NCI-H187 treated with DMSO at 0.1 percent for 48 hours (cell line): Measurements from ENCODE around the gene ZBTB17.
"Not testable (repeated sequence)": the region's sequence is repeated elsewhere in the genome, so short reads cannot be mapped to it uniquely, and the experiment has no call there.

ENCODE experiments used
- DNase-seq: peaks from one replicate; lab custom pipeline; 2025; lab: John Stamatoyannopoulos, UW

The ZBTB17 gene

GRCh38 chr1:16011936-16012589 is 36.2 kb upstream of the ZBTB17 start:
- no peak for DNase-seq

GRCh38 chr1:16010837-16011236 is 34.9 kb upstream of the ZBTB17 start:
- DNase-seq: no peak

DNA sequence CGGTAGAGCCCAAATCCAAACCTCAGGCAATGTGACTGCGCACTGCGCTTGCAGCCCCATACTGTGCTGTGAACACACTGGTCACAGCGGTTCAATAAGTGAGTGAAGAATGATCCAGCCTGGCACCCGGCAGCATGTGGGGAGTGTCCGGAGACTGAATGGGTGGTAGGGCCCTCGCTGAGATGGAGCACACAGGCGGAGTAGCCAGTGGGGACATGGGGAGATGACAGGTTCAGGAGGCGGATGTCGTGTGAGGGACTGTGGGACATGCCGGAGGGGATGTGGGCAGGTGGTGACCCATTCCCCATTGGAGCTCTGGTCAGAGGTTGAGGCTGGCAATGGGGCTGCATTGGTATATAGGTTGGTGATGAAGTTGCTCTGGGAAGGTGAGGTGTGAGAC is 33.8 kb upstream of the ZBTB17 start:
- no peak for DNase-seq

DNA sequence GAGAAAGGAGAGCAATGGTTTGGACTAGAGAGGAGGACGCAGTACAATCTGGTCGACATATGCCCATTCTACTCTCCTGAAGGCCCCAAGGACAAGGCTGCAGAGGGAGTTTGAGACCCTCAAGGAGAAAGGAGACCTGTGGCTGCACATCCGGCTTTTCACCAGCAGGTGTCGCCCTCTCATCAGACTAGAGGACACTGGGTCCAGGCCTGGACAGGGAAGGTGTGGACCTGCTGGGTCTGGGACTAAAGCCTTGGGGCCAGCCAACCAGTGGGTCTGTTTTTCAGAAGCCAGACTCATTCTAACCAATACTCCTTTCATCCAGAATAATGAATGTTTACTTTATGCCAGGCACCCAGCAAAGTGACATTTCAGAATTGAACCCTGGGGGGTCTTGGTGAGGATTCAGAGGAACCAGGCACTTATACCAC is 33.1 kb upstream of the ZBTB17 start:
- no peak for DNase-seq

GRCh38 chr1:16007671-16008341 is 31.9 kb upstream of the ZBTB17 start:
- DNase-seq: no peak

- DNase-seq: no peak
These were observed 30.9 kb upstream of the ZBTB17 start for GRCh38 chr1:16006552-16007485.

DNA sequence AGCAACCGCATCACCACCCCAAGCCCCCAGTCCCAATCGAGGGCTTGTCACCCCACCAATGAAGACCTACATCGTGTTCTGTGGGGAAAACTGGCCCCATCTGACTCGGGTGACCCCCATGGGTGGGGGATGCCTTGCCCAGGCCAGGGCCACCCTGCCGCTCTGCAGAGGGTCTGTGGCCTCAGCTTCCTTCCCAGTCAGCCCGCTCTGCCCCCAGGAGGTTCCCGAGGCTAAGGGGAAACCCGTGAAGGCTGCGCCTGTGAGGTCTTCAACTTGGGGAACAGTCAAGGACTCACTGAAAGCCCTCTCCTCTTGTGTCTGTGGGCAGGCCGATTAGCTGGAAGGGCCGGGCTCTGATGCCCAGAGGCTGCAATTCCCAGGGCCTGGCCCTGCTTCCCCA is 30.1 kb upstream of the ZBTB17 start:
- no peak for DNase-seq

GRCh38 chr1:16005597-16005996 is 29.7 kb upstream of the ZBTB17 start:
- no peak for DNase-seq

DNA sequence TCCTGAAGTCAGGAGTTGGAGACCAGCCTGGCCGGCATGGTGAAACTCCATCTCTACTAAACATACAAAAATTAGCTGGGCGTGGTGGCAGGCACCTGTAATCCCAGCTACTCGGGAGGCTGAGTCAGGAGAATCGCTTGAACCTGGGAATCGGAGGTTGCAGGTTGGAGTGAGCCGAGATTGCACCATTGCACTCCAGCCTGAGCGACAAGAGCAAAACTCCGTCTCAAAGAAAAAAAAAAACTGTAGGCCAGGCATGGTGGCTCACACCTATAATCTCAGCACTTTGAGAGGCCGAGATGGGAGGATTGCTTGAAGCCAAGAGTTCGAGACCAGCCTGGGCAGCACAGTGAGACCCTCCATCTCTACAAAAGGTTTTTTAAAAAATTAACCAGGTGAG is 25.4 kb upstream of the ZBTB17 start:
- DNase-seq: not testable (repeated sequence)

- no peak for DNase-seq
These were observed 23.0 kb upstream of the ZBTB17 start for GRCh38 chr1:15998929-15999328.

DNA sequence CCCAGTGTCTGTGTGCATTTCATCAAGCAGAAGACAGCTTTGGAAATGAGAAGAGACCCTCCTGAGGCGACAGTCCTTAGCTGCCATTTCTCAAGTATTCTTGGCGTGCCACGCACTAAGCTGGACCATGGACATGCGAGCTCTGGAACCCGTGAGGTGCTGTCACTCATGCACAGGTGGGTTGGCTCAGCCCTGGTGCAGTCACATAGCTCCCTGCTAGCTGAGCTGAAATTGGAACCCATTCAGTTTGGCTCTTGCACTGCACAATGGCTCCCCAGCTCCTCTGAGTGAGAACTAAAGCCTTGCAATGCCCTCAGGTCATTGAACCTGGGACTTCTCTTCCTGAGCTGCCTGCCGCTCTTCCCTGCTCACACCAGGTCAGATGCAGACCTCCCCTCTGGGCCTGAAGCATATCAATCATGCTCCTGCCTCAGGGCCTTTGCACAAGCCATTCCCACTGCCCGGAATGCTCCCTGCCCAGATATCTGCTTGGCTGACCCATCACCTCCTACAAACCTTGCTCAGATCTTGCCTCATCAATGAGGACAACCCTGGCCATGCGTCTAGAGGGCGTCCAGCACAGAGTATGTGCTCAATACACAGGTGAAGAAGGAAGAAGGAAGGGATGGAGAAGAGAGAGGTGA is 21.9 kb upstream of the ZBTB17 start:
- DNase-seq: no peak

- no peak for DNase-seq
These were observed 21.2 kb upstream of the ZBTB17 start for GRCh38 chr1:15997076-15997585.

- DNase-seq: no peak
These were observed 18.9 kb upstream of the ZBTB17 start for GRCh38 chr1:15994590-15995351.

GRCh38 chr1:15994081-15994480 is 18.2 kb upstream of the ZBTB17 start:
- no peak for DNase-seq

DNA sequence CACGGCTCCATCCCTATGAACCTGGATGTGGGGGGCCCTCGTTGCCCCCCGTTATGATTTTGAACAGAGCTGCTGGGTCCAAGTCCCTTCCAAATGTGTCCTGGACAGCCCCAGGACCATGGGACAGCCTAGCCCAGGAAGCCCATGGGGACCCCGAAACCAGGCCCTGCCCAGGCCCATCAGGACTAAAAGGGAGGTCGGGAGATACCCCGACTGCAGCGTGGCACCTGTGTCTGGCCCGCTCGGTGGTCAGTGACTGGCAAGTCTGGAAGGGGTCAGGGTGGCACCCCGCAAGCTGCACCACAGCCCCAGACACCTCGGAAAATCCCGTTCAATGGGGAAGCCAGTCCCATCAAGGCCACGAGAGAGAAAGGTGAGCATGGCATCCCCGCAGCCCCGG is 17.8 kb upstream of the ZBTB17 start:
- no peak for DNase-seq

DNA sequence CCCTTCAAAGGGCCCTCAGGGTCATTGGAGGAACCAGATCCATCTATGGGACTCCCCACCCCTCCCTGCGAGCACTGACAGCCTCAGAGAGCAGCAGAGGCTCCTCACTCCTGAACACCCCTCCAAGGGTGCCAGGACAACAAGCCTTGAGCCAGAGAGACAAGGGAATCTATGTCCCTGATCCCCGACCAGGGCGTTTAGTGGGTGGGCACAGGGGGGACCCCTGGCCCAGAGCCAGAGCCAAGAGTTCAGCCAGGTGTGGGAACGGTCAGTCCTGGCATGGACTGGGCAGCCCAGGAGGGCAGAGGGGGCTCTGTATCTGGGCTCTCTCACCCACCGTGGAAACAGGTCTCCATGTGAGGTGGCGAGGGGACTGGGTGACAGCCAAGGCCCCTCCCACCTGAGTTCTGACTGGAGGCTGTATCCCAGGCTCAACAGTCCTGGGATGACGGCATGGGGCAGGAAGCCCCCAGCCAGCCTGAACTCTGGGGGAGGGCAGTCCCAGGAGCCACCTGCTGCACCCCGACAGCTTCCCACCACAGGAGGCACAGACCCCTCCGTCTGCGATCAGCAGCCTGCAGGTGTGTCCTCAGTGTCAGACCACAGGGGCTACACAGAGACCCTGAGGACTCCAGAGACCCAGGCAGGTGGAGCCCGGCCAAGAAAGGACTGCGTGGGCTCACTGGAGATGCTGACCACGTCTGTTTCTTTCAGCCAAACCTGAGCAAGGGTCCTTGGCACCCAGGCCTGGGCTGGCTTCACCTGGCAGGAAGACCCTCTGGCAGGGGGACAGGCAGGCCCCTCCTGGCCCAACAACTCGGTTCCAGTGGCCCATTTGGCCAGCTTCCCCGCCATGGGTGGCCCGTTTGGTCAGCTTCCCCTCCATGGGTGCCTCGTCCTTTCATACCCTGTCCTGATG is 16.9 kb upstream of the ZBTB17 start:
- DNase-seq: no peak

DNA sequence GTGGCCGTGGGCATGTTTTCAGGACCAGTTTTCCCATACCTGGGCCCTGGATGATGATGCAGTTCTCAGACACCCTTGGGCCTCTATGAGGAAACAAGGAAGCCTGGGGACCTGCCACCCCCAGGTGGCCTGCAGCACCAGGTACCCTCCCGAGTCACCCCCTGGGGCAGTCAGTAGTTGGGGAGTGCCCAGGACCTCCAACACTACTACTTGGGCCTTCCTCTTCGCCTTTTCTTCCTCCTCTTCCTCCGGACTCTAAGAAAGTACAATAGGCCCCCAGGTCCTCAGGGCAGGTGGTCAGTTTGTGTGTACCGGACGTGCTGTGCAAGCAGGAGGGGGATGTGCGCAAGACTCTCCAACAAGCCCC is 16.3 kb upstream of the ZBTB17 start:
- DNase-seq: no peak

DNA sequence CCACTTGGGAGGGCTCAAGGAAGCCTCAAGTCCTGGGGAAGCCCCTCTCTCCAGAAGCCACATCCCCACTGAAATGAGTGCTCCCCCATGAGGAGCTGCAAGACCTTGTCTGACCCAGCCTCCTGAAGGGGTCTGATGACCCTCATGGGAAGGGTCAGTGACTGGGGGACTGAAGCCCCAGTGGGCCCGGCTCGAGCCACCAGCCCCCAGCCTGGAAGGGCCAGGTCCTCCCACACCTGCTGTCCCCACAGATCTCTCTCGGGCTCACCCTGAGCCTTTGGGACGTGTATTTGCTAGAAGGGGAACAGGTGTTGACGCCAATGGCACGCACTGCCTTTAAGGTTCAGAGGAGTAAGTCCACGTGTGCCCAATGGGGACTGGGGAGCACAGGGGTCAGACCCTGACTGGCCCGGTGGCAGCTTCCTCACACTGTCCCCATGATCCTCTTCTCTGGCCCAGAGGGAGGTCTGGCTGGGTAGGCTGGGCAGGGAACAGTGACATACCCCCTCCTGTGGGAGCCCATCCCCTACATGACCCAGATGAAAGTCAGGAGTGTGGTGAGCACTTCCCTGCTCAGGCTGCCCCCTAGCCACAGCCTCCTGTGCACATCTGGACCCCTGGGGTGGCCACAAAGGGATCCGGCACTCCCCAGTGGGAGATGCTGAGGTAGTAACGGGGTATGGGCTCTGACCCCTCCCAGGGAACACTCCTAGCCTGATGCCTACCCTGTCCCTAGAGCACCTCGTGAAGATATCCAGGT is 15.7 kb upstream of the ZBTB17 start:
- DNase-seq: no peak

DNA sequence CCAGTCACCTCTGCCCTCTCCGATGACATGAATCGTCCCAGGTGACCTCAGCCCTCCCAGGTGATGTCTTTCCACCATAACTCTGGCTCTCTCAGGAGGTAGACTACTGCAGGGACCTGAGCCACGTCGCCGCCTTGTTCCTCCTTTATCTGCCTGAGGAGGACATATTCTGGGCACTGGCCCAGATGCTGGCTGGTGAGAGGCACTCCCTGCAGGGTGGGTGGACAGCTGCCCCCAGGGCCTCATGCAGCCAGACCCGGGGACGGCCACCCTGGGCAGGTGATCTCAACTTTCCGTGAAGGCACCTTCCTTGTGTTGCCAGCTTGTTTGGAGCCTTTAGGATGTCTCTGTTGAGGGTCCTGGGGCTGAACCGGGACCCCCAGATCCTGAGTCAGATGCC is 13.9 kb upstream of the ZBTB17 start:
- DNase-seq: no peak
